NCI-H748 treated with DMSO at 0.1 percent for 48 hours (cell line): ENCODE measurements around the gene RNU5D-1.
"Not testable (repeated sequence)": the region's sequence is repeated elsewhere in the genome, so short reads cannot be mapped to it uniquely, and the experiment has no call there.

Source experiments
- DNase-seq: peaks from one replicate; lab custom pipeline; 2025; lab: John Stamatoyannopoulos, UW

Gene RNU5D-1

GRCh38 chr1:44730741-44731512 lies at the start of gene RNU5D-1:
TSS of gene RNU5D-1 (minus strand) at chr1:44731170.
- DNase-seq = peak; percentile 96

GRCh38 chr1:44780583-44781121 lies 49.7 kb upstream of the RNU5D-1 start:
- DNase-seq = no peak

GRCh38 chr1:44778705-44779576 lies 48.0 kb upstream of the RNU5D-1 start:
- no peak for DNase-seq

- no peak for DNase-seq
These were observed 47.1 kb upstream of the RNU5D-1 start for GRCh38 chr1:44777969-44778635.

GRCh38 chr1:44777547-44777946 lies 46.6 kb upstream of the RNU5D-1 start:
- no peak for DNase-seq

GRCh38 chr1:44776730-44777068 lies 45.7 kb upstream of the RNU5D-1 start:
- DNase-seq = no peak

GRCh38 chr1:44775930-44776729 lies 45.2 kb upstream of the RNU5D-1 start:
- DNase-seq = no peak

- peak; percentile 81 for DNase-seq
These were observed 44.3 kb upstream of the RNU5D-1 start, which contains the start of gene RPS8 for GRCh38 chr1:44775078-44775929. TSS of gene RPS8 (plus strand) at chr1:44775540. CDS start at chr1:44775597, 57 bp downstream.

GRCh38 chr1:44766421-44766820 lies 35.5 kb upstream of the RNU5D-1 start:
- not testable (repeated sequence) for DNase-seq

GRCh38 chr1:44760876-44761275 lies 29.9 kb upstream of the RNU5D-1 start:
- DNase-seq = no peak

- DNase-seq = no peak
These were observed 28.1 kb upstream of the RNU5D-1 start for GRCh38 chr1:44759077-44759476.

GRCh38 chr1:44757420-44757819 lies 26.4 kb upstream of the RNU5D-1 start:
- DNase-seq = no peak

GRCh38 chr1:44747878-44748277 lies 16.9 kb upstream of the RNU5D-1 start:
- no peak for DNase-seq

- no peak for DNase-seq
These were observed 12.2 kb upstream of the RNU5D-1 start for GRCh38 chr1:44743211-44743610.

- no peak for DNase-seq
These were observed 9.2 kb upstream of the RNU5D-1 start for GRCh38 chr1:44740179-44740617.

GRCh38 chr1:44739307-44740178 lies 8.6 kb upstream of the RNU5D-1 start, which contains the start of gene KIF2C:
TSS of gene KIF2C (plus strand) at chr1:44739837. CDS start at chr1:44739933, 96 bp downstream.
- DNase-seq = peak; percentile 94

GRCh38 chr1:44738953-44739306 lies 8.0 kb upstream of the RNU5D-1 start:
- not testable (repeated sequence) for DNase-seq

GRCh38 chr1:44735992-44736391 lies 5.0 kb upstream of the RNU5D-1 start:
- DNase-seq = no peak

- DNase-seq = no peak
These were observed 2.8 kb upstream of the RNU5D-1 start for GRCh38 chr1:44733784-44734183.
